SK-N-SH (cell line): ENCODE data around the gene SEPTIN11.

Experiments used
- CTCF ChIP-seq: fragments of 200-600 bp; sonication (generic); IDR thresholded peaks from 2 replicates; pipeline ENCODE4 v1.6.1; 2017; ENCODE audit warnings: antibody characterized with exemption, mild to moderate bottlenecking, moderate library complexity
- EZH2phosphoT487 ChIP-seq: fragments of 200-600 bp; sonication (generic); IDR thresholded peaks from 2 replicates; pipeline ENCODE4 v1.6.1; 2017; ENCODE audit warnings: low read depth, mixed run types, mild to moderate bottlenecking, antibody characterized with exemption, moderate library complexity, borderline replicate concordance
- FOXJ3 ChIP-seq: sonication (generic); formaldehyde crosslinking; IDR thresholded peaks from 2 replicates; pipeline ENCODE4 v1.5.1; 2020; ENCODE audit warnings: mild to moderate bottlenecking, missing genetic modification reagents
- RCOR1 ChIP-seq: fragments of 150-350 bp; IDR thresholded peaks from 2 replicates; pipeline ENCODE4 v1.6.1; 2017; ENCODE audit warnings: antibody characterized with exemption, low read length
- RFX5 ChIP-seq: IDR thresholded peaks from 2 replicates; pipeline ENCODE4 v1.6.1; 2012; ENCODE audit warnings: mild to moderate bottlenecking, improper control_type of control experiment, low read length
- TAF1 ChIP-seq: IDR thresholded peaks from 2 replicates; pipeline ENCODE4 v1.6.1; 2012; ENCODE audit warnings: low read depth, mild to moderate bottlenecking, low read length, moderate library complexity, borderline replicate concordance
- TEAD4 ChIP-seq: IDR thresholded peaks from 2 replicates; pipeline ENCODE4 v1.4.0; 2012; ENCODE audit warnings: mild to moderate bottlenecking, borderline replicate concordance; ENCODE audit not compliant: insufficient read depth
- YY1 ChIP-seq: IDR thresholded peaks from 2 replicates; pipeline ENCODE4 v1.4.0; 2012; ENCODE audit warnings: low read depth, mild to moderate bottlenecking

DNA sequence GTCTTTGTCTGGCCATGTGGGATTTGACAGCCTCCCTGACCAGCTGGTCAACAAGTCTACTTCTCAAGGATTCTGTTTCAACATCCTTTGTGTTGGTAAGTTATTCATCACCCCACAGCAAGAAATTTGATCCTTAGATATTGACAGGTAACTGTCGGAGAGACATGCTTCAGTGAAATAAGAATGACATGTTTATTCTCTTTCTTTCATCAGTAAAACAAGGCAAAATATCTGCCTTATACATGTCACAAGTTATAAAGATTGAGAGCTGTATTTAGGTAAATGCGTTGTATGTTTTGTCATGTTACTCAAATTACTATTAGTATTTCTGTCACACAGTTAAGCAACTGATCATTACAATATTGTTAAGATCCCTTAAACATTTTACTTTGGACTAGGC, 46.9 kb downstream of the SEPTIN11 start:
- no peak for TF ChIP-seq CTCF
- TF ChIP-seq EZH2phosphoT487: no peak
- no peak for TF ChIP-seq FOXJ3 (CRISPR knock-in tag)
- TF ChIP-seq TEAD4: no peak
- TF ChIP-seq YY1: no peak
- TF ChIP-seq RFX5: no peak
- no peak for TF ChIP-seq RCOR1
- TF ChIP-seq TAF1: no peak
